NB4 (cell line): ENCODE data around the gene PEPD.

Source experiments
- DNase-seq: peaks from one replicate; pipeline ENCODE4 v3.0.0; 2010; ENCODE audit warnings: low read depth
- H3K4me3 ChIP-seq: one replicate; pipeline ENCODE4 v1.5.1; 2011; ENCODE audit warnings: mild to moderate bottlenecking, low read depth, low read length, moderate library complexity
- MYC ChIP-seq: IDR thresholded peaks from 2 replicates; pipeline ENCODE4 v1.6.1; 2011; ENCODE audit warnings: low read depth, low read length
- POLR2A ChIP-seq: IDR thresholded peaks from 2 replicates; pipeline ENCODE4 v1.6.1; 2011; ENCODE audit warnings: mild to moderate bottlenecking; ENCODE audit not compliant: insufficient read length; ENCODE audit errors: extremely low read depth
- TF ChIP-seq, protein P1 (sequence below): IDR thresholded peaks from 2 replicates; pipeline ENCODE4 v1.6.1; 2011; ENCODE audit warnings: low read depth, low read length
- TF ChIP-seq, protein P2 (sequence below): IDR thresholded peaks from one replicate; pipeline ENCODE4 v1.5.1; 2012; ENCODE audit warnings: low read depth, low read length

The PEPD gene

DNA sequence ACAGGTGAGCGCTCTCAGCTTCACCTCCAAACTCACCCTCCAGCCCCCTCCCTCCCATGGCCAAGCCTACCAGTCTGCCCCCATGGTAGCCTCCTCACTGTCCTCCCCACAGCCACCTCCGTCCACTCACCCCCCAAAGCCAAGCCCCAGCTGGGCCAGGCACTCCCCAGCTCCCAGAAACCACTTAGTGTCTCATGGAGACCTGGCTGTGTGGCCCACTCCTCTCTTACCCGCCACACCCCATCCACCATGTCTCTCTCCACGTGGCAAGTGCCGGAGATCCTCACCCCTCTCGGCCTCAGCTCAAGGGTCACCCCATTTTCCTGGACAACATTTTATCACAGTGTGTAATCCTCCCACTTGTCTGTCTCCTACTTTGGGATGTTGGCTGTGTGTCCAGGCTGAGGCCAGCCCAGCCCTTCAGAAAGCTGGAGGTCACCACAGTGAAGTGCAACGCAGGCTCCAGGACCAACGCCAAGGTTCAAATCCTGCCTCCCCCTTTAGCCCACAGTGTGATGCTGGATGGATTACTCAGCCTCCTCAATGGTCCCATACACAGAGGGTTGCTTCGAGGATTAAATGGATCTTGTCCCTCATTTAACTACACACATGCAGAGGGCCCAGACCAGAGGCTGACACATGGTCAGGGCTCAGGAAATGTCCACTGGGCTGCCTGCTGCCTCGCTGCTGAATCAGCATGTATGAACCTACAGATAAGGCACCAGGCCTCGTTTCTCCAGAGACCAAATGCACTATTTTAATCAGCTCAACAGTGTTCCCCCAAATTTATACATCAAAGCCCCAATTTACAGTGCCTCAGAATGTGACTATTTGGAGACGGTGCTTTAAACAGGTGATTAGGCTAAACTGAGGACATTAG lies 76.8 kb downstream of the PEPD start:
- DNase-seq: no peak
- TF ChIP-seq, protein P1, sequence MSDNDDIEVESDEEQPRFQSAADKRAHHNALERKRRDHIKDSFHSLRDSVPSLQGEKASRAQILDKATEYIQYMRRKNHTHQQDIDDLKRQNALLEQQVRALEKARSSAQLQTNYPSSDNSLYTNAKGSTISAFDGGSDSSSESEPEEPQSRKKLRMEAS: no peak
- TF ChIP-seq POLR2A: no peak
- no peak for TF ChIP-seq MYC
- TF ChIP-seq, protein P2, sequence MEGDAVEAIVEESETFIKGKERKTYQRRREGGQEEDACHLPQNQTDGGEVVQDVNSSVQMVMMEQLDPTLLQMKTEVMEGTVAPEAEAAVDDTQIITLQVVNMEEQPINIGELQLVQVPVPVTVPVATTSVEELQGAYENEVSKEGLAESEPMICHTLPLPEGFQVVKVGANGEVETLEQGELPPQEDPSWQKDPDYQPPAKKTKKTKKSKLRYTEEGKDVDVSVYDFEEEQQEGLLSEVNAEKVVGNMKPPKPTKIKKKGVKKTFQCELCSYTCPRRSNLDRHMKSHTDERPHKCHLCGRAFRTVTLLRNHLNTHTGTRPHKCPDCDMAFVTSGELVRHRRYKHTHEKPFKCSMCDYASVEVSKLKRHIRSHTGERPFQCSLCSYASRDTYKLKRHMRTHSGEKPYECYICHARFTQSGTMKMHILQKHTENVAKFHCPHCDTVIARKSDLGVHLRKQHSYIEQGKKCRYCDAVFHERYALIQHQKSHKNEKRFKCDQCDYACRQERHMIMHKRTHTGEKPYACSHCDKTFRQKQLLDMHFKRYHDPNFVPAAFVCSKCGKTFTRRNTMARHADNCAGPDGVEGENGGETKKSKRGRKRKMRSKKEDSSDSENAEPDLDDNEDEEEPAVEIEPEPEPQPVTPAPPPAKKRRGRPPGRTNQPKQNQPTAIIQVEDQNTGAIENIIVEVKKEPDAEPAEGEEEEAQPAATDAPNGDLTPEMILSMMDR: no peak
- H3K4me3 ChIP-seq: no peak overlapping the region

- no peak for DNase-seq
- TF ChIP-seq, protein P1: no peak
- TF ChIP-seq, protein P2: no peak
- no peak for TF ChIP-seq POLR2A
- no peak for TF ChIP-seq MYC
- H3K4me3 ChIP-seq: no peak overlapping the region
Observed at GRCh38 chr19:33443638-33444561, 77.7 kb downstream of the PEPD start.

DNA sequence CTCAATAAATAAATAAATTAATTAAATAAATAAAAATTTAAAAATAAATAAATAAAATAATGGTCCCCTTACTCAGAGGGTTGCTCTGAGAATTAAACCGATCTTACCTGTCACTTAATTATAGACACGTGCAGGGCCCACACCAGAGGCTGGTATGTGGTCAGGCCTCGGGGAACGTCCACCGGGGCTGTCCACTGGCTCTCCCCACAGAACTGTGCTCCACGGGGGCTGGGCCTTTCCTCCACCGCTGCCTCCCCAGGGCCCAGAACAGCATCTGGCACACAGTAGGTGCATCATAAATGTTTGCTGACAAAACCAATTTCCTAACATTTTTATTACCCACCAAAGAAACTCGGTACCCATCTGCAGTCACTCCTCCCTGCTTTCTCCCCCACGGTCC lies 78.9 kb downstream of the PEPD start:
- TF ChIP-seq POLR2A: no peak
- no peak for DNase-seq

GRCh38 chr19:33441828-33442227 lies 79.8 kb downstream of the PEPD start:
- no peak for TF ChIP-seq MYC
- TF ChIP-seq, protein P1: no peak
- no peak for TF ChIP-seq POLR2A
- TF ChIP-seq, protein P2: no peak
- H3K4me3 ChIP-seq: no peak overlapping the region
- DNase-seq: no peak

More for the DNA sequence above, 78.9 kb downstream of the PEPD start:
- no peak overlapping the region for H3K4me3 ChIP-seq

DNA sequence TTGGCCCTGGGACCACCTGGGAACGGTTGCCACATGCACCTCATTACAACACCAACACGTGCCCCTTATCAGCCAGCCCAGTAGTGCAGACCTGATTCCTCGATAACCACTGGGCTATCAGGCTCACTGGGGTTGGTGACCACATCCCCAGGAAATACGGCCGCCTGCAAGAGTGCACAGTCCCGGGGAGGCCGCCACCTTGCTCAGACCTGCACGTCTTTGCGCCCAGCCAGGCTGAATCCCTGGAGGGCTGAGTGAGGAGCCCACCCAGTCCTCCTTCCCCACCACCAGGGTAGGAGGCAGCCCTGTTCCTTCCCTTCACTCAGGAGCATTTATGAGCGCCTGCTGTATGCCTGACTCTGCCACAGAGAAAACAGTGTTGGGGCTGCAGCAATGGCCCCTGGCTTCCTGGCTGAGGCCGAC lies 80.3 kb downstream of the PEPD start:
- peak; percentile 18 for DNase-seq
- TF ChIP-seq, protein P1: peak; percentile 39
- peak; percentile 49 for TF ChIP-seq MYC
- TF ChIP-seq, protein P2: no peak
- no peak overlapping the region for H3K4me3 ChIP-seq

DNA sequence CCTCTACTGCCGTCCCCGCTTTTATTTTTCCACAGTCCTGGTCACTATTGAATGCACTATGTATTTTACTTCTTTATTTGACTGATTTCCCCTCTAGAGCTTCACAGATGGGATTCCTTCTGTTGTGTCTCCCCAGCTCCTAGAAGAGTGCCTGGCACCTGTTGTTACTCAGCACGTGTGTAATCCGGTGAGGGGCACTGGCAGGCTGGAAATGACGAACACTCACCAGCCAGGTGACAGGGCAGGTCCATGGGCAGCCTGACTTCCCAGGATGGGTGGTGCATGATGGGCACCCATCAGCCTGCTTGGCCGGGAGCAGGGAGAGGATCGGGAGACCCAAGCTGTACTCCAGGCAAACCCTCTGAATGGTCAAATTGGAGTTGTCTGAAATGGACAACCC lies 80.9 kb downstream of the PEPD start:
- TF ChIP-seq, protein P2: no peak
- TF ChIP-seq, protein P1: no peak
- TF ChIP-seq MYC: no peak
- no peak for TF ChIP-seq POLR2A
- no peak for DNase-seq
- no peak overlapping the region for H3K4me3 ChIP-seq
